GM10248 (cell line): Measurements from ENCODE around the gene WWC2.

Experiments
- CTCF ChIA-PET: fragments of 300-600 bp; sonication (Branson Sonifier 250); formaldehyde crosslinking; extraction: SDS; loops from one replicate; lab custom pipeline; 2021; ENCODE audit warnings: antibody characterized with exemption; lab: Yijun Ruan, JAX
- POLR2A ChIA-PET: fragments of 350-650 bp; sonication (Branson Sonifier 250); formaldehyde crosslinking; extraction: SDS; loops from one replicate; lab custom pipeline; 2020; ENCODE audit warnings: antibody characterized with exemption; lab: Yijun Ruan, JAX
- DNase-seq: peaks from one replicate; pipeline ENCODE4 v3.0.0; 2012; ENCODE audit errors: extremely low spot score
- TF ChIP-seq, protein P1 (sequence below): IDR thresholded peaks from 2 replicates; pipeline ENCODE4 v1.5.1; 2012; ENCODE audit warnings: mild to moderate bottlenecking, low read depth; ENCODE audit errors: extremely low read depth, missing control alignments, control extremely low read depth

Gene WWC2

DNA sequence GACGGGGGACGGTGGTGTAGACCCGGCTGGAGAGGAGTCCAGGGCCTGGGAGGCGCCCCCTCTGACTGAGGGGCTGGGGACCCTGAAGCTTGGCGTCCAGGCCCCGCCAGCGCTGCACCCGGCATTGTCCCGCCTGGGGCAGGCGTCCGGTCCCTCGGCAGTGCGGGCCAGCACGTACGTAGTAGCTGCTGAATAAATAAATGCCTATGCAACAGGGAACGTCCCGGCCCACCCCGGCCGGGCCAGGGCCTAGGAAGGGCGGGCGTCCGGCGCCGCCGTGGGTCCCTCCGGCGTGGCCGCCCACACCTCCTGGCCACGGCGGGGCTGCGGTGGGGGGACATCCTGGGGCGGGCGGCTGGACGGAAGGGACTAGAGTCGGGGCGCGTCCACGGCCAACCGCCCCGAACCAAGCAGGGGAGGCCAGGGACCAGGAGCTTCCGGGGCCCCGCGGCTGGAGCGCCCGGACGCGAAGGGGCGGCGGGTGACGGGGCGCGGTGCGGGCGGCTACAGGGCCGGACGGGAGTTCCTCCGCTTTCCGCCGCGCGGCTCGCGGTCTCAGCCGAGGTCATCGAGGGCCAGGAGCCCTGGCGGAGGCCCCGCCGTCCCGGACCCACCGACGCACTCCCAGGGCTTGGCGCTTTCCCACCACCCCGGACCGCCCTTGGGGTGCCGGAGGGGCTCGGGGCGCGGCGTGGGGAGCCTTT, 886 bp upstream of the WWC2 start:
- ChIA-PET CTCF (interaction anchor here (0.8 to 0.9 kb wide), 3 partner anchors 8 to 205 kb away, joined by 3 to 4 read pairs (median 3); no protein-coding TSS in a partner anchor), POLR2A (no interaction called here)
- TF ChIP-seq, protein P1, sequence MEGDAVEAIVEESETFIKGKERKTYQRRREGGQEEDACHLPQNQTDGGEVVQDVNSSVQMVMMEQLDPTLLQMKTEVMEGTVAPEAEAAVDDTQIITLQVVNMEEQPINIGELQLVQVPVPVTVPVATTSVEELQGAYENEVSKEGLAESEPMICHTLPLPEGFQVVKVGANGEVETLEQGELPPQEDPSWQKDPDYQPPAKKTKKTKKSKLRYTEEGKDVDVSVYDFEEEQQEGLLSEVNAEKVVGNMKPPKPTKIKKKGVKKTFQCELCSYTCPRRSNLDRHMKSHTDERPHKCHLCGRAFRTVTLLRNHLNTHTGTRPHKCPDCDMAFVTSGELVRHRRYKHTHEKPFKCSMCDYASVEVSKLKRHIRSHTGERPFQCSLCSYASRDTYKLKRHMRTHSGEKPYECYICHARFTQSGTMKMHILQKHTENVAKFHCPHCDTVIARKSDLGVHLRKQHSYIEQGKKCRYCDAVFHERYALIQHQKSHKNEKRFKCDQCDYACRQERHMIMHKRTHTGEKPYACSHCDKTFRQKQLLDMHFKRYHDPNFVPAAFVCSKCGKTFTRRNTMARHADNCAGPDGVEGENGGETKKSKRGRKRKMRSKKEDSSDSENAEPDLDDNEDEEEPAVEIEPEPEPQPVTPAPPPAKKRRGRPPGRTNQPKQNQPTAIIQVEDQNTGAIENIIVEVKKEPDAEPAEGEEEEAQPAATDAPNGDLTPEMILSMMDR = no peak
- peak; percentile 27 for DNase-seq

DNA sequence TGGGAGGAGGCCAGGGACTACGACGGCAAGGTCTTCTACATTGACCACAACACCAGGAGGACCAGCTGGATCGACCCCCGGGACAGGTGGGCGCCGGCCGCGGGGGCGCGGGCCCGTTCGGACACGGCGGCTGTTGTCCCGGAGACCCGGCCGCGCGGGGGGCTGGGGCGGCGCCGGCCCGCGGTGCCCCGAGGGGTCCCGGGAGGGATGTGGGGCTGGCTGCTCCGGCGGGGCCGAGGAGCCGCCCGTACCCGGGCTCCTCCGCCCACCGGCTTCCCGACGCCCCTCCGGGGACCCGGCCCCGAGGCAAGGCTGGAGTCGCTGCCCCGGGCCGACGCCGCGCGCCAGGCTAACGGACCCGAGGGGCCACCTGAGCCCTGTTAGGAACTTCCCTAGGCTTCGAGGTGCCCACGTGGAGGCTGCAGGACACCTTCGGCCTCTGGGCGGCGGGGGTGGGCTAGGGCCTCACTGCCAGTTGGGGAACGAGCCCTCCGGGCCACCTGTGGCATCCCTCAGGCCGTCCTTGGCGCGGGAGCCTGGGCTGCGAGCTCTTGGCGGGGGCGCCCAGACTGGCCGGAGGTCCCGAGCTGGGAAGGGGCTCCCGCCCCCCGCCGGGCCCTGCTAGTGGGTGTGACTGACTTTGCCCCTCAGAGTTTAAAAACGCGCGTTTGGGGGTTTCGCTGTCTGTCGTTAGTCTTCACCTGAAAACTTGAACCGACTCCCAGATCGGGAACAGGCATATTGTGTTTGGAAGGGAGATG, 660 bp downstream of the WWC2 start:
- DNase-seq = peak; percentile 18
- POLR2A ChIA-PET = no interaction called here
- CTCF ChIA-PET = no interaction called here
- TF ChIP-seq, protein P1 = no peak

DNA sequence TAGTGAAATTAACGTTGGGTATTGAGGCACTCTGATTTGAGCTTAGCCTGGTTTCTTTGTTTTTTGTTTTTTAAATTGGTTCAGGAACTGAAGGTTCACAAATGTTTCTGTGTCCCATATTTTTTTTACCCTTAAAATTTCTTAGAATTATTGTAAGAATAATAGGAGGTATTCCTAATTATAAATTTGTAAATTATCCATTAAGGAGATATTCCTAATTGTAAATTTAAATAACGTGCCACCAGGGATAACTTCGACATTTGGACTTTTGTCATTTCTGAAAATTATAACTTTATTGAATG, 1.2 kb downstream of the WWC2 start:
- no peak for DNase-seq
- TF ChIP-seq, protein P1 = no peak
- ChIA-PET POLR2A (no interaction called here), CTCF (no interaction called here)

DNA sequence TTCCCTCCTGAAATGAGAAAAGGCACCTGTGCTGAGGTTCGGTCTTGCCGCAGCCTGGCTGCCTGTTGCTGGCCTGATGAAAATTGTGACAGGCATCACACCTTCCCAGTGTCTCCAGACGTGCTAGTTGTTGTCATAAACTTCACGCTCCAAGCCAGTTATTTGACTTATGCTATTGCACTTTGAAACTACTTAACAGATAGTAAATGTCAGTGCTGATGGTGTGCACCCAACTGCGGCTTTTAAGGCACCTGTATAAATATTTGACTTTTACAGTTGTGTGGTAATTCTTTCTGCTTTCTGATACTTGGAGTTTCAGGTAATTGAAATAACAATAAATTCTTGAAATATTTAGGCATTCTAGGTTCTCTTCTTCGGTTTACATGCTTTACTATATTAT, 1.8 kb downstream of the WWC2 start:
- DNase-seq = no peak
- ChIA-PET CTCF (no interaction called here), POLR2A (no interaction called here)

DNA sequence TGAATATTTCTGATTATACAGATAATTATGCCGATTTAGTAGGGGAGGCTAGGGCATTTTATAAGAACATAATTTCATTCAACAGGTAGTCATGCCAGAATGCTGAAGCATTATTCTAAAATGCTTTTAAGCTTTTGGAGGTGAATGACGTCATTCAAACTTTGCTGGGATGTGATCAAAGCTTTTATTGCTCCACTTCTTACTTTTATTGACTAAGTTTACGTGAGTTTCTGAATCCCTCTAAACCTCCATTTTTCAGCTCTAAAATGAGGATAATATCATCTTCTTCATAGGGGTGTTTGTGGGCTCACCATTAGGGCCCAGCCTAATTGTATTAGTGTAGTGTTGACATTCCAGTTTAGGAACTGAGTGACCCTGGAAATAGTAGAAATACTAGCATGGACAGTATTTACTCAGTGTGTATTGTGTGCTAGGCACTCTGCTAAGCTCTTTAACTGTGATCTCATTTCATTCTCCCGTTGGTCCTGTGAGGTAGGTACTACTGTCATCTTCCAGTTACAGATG, 3.0 kb downstream of the WWC2 start:
- DNase-seq = no peak
- CTCF ChIA-PET = interaction anchor here (0.9 kb wide), 1 partner anchor 160 kb away, joined by 3 read pairs; no protein-coding TSS in a partner anchor
- POLR2A ChIA-PET = no interaction called here
- TF ChIP-seq, protein P1 = no peak

More for the DNA sequence above, 1.8 kb downstream of the WWC2 start:
- TF ChIP-seq, protein P1 = no peak

DNA sequence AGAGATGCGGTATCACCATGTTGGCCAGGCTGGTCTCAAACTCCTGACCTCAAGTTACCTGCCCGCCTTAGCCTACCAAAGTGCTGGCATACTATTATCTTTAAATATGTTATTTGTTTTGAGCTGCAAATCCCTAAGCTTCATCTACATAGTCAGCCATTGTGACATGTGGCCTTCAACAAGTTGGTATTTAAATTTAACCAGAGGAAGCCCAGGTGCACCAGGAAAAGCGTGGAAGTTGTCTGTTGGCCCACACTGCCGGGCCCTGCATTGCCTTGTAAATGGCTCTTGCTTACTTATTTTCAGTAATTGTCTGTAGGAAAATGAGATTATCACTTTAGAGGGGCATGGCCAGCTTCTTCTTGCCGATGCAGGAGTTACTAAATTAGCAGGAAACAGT, 6.0 kb downstream of the WWC2 start:
- no peak for DNase-seq
- ChIA-PET CTCF (interaction anchor here (1.2 to 2.1 kb wide), 2 partner anchors 9 to 32 kb away, joined by 4 read pairs; no protein-coding TSS in a partner anchor), POLR2A (no interaction called here)
- TF ChIP-seq, protein P1 = no peak
